ENCODE measurements around the gene RHOU.

DNA sequence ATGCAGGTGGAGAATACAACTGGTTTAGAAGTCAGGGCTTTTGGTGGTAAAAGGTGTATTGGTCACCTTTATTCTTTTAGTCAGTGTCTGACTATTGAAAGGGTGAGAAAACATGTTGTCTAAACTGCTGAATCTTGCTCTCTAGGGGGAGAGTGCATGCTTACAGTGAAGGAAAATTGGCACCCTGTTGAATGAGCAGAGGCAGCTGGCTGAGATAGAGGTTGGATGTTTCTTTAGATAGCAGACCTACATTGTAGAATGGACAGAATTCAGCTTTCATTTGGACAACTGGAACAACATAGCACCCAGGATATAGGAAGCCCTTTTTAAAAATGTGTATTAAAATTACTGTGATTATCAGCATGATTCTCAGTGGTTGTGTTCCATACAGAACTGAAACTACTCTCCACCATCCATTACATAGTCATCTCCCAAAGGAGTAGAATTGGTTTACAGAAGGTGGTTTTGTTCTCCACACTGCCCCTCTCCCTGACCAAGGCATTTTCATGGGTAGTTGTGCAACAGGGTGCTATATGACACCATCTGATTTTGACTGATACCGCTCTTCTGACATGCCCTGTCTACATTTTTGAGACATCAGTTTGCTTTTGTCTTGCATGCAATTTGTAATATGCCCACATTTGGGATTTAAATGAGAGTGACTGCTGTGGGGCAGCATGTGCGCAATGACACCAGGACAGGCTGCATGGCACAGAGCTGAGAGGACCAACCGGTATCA is 16.2 kb downstream of the RHOU start:
- TF ChIP-seq, protein P1, sequence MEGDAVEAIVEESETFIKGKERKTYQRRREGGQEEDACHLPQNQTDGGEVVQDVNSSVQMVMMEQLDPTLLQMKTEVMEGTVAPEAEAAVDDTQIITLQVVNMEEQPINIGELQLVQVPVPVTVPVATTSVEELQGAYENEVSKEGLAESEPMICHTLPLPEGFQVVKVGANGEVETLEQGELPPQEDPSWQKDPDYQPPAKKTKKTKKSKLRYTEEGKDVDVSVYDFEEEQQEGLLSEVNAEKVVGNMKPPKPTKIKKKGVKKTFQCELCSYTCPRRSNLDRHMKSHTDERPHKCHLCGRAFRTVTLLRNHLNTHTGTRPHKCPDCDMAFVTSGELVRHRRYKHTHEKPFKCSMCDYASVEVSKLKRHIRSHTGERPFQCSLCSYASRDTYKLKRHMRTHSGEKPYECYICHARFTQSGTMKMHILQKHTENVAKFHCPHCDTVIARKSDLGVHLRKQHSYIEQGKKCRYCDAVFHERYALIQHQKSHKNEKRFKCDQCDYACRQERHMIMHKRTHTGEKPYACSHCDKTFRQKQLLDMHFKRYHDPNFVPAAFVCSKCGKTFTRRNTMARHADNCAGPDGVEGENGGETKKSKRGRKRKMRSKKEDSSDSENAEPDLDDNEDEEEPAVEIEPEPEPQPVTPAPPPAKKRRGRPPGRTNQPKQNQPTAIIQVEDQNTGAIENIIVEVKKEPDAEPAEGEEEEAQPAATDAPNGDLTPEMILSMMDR (IDR thresholded peaks at IDR 0.05) = no peak
- TF ChIP-seq POLR2A (IDR thresholded peaks at IDR 0.05) (no peak), EP300 (IDR thresholded peaks at IDR 0.05) (no peak)
